ENCODE data around the gene MFRP. TPM values are rescaled to one million over a fixed set of nuclear protein-coding genes. Genes with fewer than 3 reads are reported as not detected.

Gene MFRP
- total RNA-seq, 2 donors from 2014 or later = not detected

- H3K4me3 ChIP-seq = no peak overlapping the region
- H3K36me3 ChIP-seq = peaks cover 78% of the 10 kb centered on the region
- H3K27ac ChIP-seq = peak overlapping the region in 1 of 2 donors; percentile 31
- H3K9me3 ChIP-seq = no peaks in the 10 kb centered on the region
- peaks cover 0 to 7% of the 10 kb centered on the region in 2 donors for H3K4me1 ChIP-seq
- H3K27me3 ChIP-seq = no peaks in the 10 kb centered on the region
- DNase-seq (ENCODE audit: low spot score) = no peak
- no peak for TF ChIP-seq CTCF (IDR thresholded peaks at IDR 0.05)
Measured at GRCh38 chr11:119310682-119311052, 35.8 kb downstream of the MFRP start.

- H3K27me3 ChIP-seq = no peaks in the 10 kb centered on the region
- no peak overlapping the region for H3K4me3 ChIP-seq
- no peak for DNase-seq (ENCODE audit: low spot score)
- TF ChIP-seq CTCF (IDR thresholded peaks at IDR 0.05) = no peak
- H3K36me3 ChIP-seq = peaks cover 78% of the 10 kb centered on the region
- H3K9me3 ChIP-seq = no peaks in the 10 kb centered on the region
- peak overlapping the region in 1 of 2 donors; percentile 31 for H3K27ac ChIP-seq
- H3K4me1 ChIP-seq = peaks cover 0 to 2% of the 10 kb centered on the region in 2 donors
Measured at GRCh38 chr11:119309953-119310681, 36.4 kb downstream of the MFRP start.

GRCh38 chr11:119309411-119309810 is 37.1 kb downstream of the MFRP start:
- H3K27ac ChIP-seq = peak overlapping the region in 1 of 2 donors; percentile 16
- no peak overlapping the region for H3K4me3 ChIP-seq
- no peak for DNase-seq (ENCODE audit: low spot score)
- H3K9me3 ChIP-seq = no peaks in the 10 kb centered on the region
- TF ChIP-seq CTCF (IDR thresholded peaks at IDR 0.05) = no peak
- no peaks in the 10 kb centered on the region for H3K27me3 ChIP-seq
- peaks cover 72% of the 10 kb centered on the region for H3K36me3 ChIP-seq
- no peaks in the 10 kb centered on the region for H3K4me1 ChIP-seq

GRCh38 chr11:119307974-119308373 is 38.5 kb downstream of the MFRP start:
- DNase-seq (ENCODE audit: low spot score) = no peak
- no peak for TF ChIP-seq CTCF (IDR thresholded peaks at IDR 0.05)
- Histone ChIP-seq H3K4me3 (no peak overlapping the region), H3K27me3 (no peaks in the 10 kb centered on the region), H3K36me3 (peaks cover 64% of the 10 kb centered on the region), H3K9me3 (no peaks in the 10 kb centered on the region), H3K27ac (peak overlapping the region; percentile 16 to 27), H3K4me1 (no peaks in the 10 kb centered on the region)

- peak in 1 of 2 donors; percentile 31 for TF ChIP-seq CTCF (IDR thresholded peaks at IDR 0.05)
- H3K4me1 ChIP-seq = no peaks in the 10 kb centered on the region
- peaks cover 57% of the 10 kb centered on the region for H3K36me3 ChIP-seq
- no peaks in the 10 kb centered on the region for H3K9me3 ChIP-seq
- H3K27ac ChIP-seq = peak overlapping the region; percentile 32 to 46
- H3K4me3 ChIP-seq = no peak overlapping the region
- H3K27me3 ChIP-seq = no peaks in the 10 kb centered on the region
- DNase-seq (ENCODE audit: low spot score) = no peak
Measured at GRCh38 chr11:119307219-119307618, 39.3 kb downstream of the MFRP start.
